ENCODE data around the gene LIG1.
"Not testable (repeated sequence)": the region's sequence is repeated elsewhere in the genome, so short reads cannot be mapped to it uniquely, and the experiment has no call there.

Gene LIG1

DNA sequence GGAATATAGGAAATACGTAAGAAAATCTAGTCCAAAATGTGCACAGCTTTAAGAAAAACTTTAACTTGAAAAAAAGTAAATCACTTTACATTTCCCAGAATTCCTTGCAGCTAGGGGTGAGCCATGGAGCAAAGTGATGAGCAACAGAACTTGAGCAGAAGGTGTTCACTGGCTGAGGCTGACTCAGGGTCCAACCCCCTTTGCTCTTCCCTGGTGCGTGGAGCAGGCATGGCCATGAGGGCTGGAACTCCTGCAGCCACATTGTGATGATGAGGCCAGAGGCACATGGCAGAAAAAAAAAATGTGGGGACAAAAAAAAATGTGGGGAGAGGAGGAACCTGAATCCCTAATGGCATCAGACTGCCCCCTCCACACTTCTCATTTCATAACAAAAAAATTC, 49.6 kb downstream of the LIG1 start:
- no peak for DNase-seq

- no peak for DNase-seq
Observed at GRCh38 chr19:48118131-48118517, 52.0 kb downstream of the LIG1 start.

GRCh38 chr19:48117515-48118130, 52.5 kb downstream of the LIG1 start:
- DNase-seq, result no peak

GRCh38 chr19:48113190-48113917, 56.8 kb downstream of the LIG1 start:
- DNase-seq, result no peak

GRCh38 chr19:48111280-48111679, 58.9 kb downstream of the LIG1 start:
- no peak for DNase-seq

GRCh38 chr19:48110350-48110966, 59.7 kb downstream of the LIG1 start, which contains the start of gene PLA2G4C:
TSS of gene PLA2G4C (minus strand) at chr19:48110817. CDS start at chr19:48106529, 4,288 bp downstream.
- peak; percentile 59 to 84 (median 74) for DNase-seq

GRCh38 chr19:48108997-48109782, 61.0 kb downstream of the LIG1 start:
- DNase-seq, result no peak

GRCh38 chr19:48103922-48104321, 66.2 kb downstream of the LIG1 start:
- DNase-seq, result no peak

GRCh38 chr19:48102870-48103751, 67.0 kb downstream of the LIG1 start:
- peak in 3 of 5 donors; percentile 8 to 38 (median 32) for DNase-seq

- DNase-seq, result no peak
Observed at GRCh38 chr19:48095612-48096175, 74.5 kb downstream of the LIG1 start.

GRCh38 chr19:48094855-48095203, 75.3 kb downstream of the LIG1 start:
- DNase-seq, result no peak

- peak in 1 of 5 donors; percentile 37 for DNase-seq
Observed at GRCh38 chr19:48094129-48094854, 75.9 kb downstream of the LIG1 start.

DNA sequence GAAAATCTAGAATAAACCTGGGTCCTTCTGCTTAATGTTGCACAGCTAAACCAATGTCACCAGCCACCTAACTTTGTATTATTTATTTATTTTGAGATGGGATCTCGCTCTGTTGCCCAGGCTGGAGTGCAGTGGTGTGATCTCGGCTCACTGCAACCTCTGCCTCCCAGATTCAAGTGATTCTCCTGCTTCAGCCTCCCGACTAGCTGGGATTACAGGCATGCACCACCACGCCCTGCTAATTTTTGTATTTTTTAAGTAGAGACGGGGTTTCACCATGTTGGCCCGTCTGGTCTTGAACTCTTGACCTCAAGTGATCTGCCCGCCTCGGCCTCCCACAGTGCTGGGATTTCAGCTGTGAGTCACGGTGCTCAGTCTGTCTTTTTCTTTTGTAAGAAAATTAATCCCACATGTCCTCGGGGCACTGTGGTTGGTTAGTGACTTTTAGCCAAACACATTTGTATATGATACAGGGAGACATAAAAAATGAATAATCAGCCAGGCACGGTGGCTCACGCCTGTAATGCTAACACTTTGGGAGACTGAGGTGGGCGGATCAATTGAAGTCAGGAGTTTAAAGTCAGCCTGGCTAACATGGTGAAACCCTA, 78.9 kb downstream of the LIG1 start:
- DNase-seq, result not testable (repeated sequence)

- no peak for DNase-seq
Observed at GRCh38 chr19:48090281-48090802, 79.8 kb downstream of the LIG1 start.

DNA sequence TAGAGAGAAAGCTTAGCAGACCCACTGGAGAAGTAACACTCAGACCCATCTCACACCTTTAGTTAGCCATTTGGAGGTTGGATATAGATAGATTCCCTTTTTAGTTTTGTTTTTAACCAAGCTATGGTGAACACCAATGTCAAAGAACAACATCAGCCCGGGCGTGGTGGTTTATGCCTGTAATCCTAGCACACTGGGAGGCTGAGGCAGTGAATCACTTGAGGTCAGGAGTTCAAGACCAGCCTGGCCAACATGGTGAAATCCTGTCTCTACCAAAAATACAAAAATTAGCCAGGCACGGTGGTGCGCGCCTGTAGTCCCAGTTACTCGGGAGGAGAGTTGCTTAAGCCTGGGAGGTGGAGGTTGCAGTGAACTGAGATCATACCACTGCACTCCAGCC, 81.2 kb downstream of the LIG1 start:
- not testable (repeated sequence) for DNase-seq

DNA sequence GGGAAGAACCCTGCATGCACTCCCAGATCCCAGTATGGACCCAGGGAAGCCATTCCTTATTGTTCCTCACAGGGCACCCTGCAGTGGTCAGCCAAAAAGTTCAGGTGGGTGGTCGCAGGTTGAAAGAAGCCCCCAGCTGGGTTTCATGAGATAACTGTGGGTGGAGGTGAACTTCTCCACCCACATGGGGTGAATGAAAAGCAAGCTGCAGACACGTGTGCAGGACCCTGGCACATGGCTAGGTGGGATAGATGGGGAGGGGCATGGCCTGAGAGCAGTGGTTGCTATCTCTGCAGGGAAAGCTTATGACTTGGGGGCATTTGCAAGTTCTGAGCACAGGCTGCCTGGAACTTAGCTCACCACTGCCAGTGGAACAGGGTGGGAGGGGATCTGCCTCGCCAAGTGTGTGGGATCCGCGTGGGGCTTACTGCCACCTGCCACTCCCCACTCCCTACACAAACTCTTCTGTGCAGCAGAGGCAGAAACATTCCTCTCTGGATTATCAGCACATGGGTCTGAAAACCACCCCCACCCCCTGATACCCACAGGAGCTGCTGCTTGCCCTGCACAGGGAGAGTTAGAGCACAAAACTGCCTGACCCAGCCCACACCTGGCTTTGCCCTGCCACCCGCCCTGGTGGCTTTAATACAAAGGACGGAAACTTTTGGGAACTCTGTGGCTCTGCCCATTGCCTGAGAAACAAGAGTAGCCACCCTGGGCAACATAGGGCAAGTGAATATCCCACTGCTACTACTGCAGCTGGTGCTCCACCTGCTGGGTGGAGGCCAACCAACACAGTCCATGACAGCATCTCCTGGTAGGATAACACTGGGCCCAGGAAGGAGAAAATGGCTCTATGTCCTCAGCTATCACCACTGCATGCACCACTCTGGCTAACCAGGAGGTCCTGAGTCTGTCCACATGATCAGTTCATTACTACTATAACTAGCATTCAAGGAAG, 84.0 kb downstream of the LIG1 start:
- DNase-seq, result no peak

DNA sequence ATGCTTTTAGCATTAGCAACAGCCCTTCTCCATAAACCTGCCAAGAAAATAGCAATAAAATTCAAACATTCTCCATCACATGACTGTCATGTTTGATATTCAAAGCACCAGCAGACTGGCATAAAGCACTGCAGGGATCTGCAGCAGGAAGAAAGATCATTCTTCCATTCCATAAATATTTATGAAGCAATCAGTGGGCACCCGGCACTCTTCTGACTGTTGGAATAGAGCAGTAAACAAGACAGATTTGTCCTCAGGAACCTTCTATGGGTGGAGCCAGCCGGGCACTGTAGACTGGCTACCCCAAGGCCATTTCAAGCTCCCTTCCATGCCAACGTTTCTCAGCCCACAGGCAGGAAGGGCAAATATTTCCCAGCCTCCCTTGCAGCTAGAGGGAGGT, 85.1 kb downstream of the LIG1 start:
- DNase-seq, result no peak

DNA sequence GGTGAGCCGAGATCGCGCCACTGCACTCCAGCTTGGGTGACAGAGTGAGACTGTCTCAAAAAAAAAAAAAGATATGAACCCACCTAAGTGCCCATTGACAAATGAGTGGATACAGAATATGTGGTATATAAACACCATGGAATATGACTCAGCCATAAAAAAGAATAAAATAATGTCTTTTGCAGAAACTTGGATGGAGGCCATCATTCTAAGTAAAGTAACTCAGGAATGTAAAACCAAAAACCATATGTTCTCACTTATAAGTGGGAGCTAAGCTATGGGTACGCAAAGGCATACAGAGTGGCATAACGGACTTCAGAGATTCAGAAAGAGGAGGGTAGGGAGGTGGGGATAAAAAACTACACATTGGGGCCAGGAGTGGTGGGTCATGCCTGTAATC, 89.0 kb downstream of the LIG1 start:
- no peak for DNase-seq

- DNase-seq, result not testable (repeated sequence)
Observed at GRCh38 chr19:48070177-48070769, 99.9 kb downstream of the LIG1 start.
